ENCODE measurements around the gene ACTR1B.
A peak's percentile ranks its signal among the peaks of the same experiment; 100 is the strongest.
"Not testable (repeated sequence)": the region's sequence is repeated elsewhere in the genome, so short reads cannot be mapped to it uniquely, and the experiment has no call there.

Gene ACTR1B

GRCh38 chr2:97658691-97659157 lies 5.1 kb downstream of the ACTR1B start:
- no peak for DNase-seq (ENCODE audit: low read depth in 2 of 2)

GRCh38 chr2:97657986-97658690 lies 5.7 kb downstream of the ACTR1B start:
- no peak for DNase-seq (ENCODE audit: low read depth in 2 of 2)

GRCh38 chr2:97656905-97657587 lies 6.8 kb downstream of the ACTR1B start:
- DNase-seq (ENCODE audit: low read depth in 2 of 2): no peak

- no peak for DNase-seq (ENCODE audit: low read depth in 2 of 2)
Measured at GRCh38 chr2:97656129-97656755, 7.6 kb downstream of the ACTR1B start.

- no peak for DNase-seq (ENCODE audit: low read depth in 2 of 2)
Measured at GRCh38 chr2:97654791-97655190, 9.1 kb downstream of the ACTR1B start.

- DNase-seq (ENCODE audit: low read depth in 2 of 2): no peak
Measured at GRCh38 chr2:97654309-97654708, 9.5 kb downstream of the ACTR1B start.

- DNase-seq (ENCODE audit: low read depth in 2 of 2): no peak
Measured at GRCh38 chr2:97653874-97654273, 10.0 kb downstream of the ACTR1B start.

GRCh38 chr2:97653473-97653872 lies 10.4 kb downstream of the ACTR1B start:
- DNase-seq (ENCODE audit: low read depth in 2 of 2): no peak

- DNase-seq (ENCODE audit: low read depth in 2 of 2): no peak
Measured at GRCh38 chr2:97651114-97651513, 12.7 kb downstream of the ACTR1B start.

GRCh38 chr2:97646977-97647376 lies 16.9 kb downstream of the ACTR1B start:
- DNase-seq (ENCODE audit: low read depth in 2 of 2): no peak

- DNase-seq (ENCODE audit: low read depth in 2 of 2): peak; percentile 98
Measured at GRCh38 chr2:97645695-97646629, 17.9 kb downstream of the ACTR1B start, which contains the start of gene COX5B. TSS of gene COX5B (plus strand) at chr2:97646062. CDS start at chr2:97646087, 25 bp downstream.

- peak in 1 of 2 donors; percentile 27 for DNase-seq (ENCODE audit: low read depth in 2 of 2)
Measured at GRCh38 chr2:97645112-97645694, 18.6 kb downstream of the ACTR1B start.

GRCh38 chr2:97644023-97644717 lies 19.7 kb downstream of the ACTR1B start:
- DNase-seq (ENCODE audit: low read depth in 2 of 2): no peak

GRCh38 chr2:97626049-97626430 lies 37.8 kb downstream of the ACTR1B start:
- DNase-seq (ENCODE audit: low read depth in 2 of 2): not testable (repeated sequence)

- not testable (repeated sequence) for DNase-seq (ENCODE audit: low read depth in 2 of 2)
Measured at GRCh38 chr2:97625354-97626048, 38.3 kb downstream of the ACTR1B start.

GRCh38 chr2:97622976-97623375 lies 40.9 kb downstream of the ACTR1B start:
- not testable (repeated sequence) for DNase-seq (ENCODE audit: low read depth in 2 of 2)

GRCh38 chr2:97620492-97620891 lies 43.4 kb downstream of the ACTR1B start:
- not testable (repeated sequence) for DNase-seq (ENCODE audit: low read depth in 2 of 2)

GRCh38 chr2:97618939-97619827 lies 44.7 kb downstream of the ACTR1B start:
- DNase-seq (ENCODE audit: low read depth in 2 of 2): not testable (repeated sequence)

GRCh38 chr2:97617911-97618310 lies 45.9 kb downstream of the ACTR1B start:
- DNase-seq (ENCODE audit: low read depth in 2 of 2): no peak
